K562 (cell line): ENCODE measurements around the gene IMPG2. TPM values are rescaled to one million over a fixed set of nuclear protein-coding genes. Genes with fewer than 3 reads are reported as not detected.
A peak's percentile ranks its signal among the peaks of the same experiment; 100 is the strongest.

Experiments used
- ATAC-seq: fragments of 200-7000 bp; cut with Tn5 transposase; 3 replicates; pipeline ENCODE4 v1.9.1; 2020; ENCODE audit warnings: moderate library complexity
- BruUV-seq: library from RNA; stranded (reverse); fragments of 400-500 nt; replicated peaks from 2 replicates; lab custom pipeline; 2021; lab: Mats Ljungman, UMichigan
- CTCF ChIA-PET: fragments of 300-600 bp; formaldehyde crosslinking; extraction: SDS; loops from one replicate; lab custom pipeline; 2021; ENCODE audit warnings: low intra/inter-chr PET ratio; lab: Yijun Ruan, JAX
- POLR2A ChIA-PET: fragments of 300-600, 350-650 bp; sonication (Branson Sonifier 250); formaldehyde crosslinking; extraction: SDS; loops from one replicate; lab custom pipeline; 2021; ENCODE audit warnings: antibody characterized with exemption, inconsistent platforms; lab: Yijun Ruan, JAX
- DNase-seq, 4 experiments: peaks; one replicate each; pipeline versions ENCODE4 v3.0.0 to v3.0.0-alpha.2; 2011 to 2018; ENCODE audit warnings: low spot score in 3 of 4, mixed read lengths in 3 of 4; ENCODE audit errors: extremely low read depth in 1 of 4
- FAIRE-seq: peaks from 2 replicates; lab custom pipeline; 2011; peaks lifted over from hg19 to GRCh38; lab: Jason Lieb, UNC
- H2AFZ ChIP-seq: 2 replicates; pipeline ENCODE4 v1.6.0; 2011; ENCODE audit warnings: low read depth, low read length, control low read depth, inconsistent platforms
- H3K27ac ChIP-seq: fragments of 200-600 bp; 3 replicates; pipeline ENCODE4 v1.8.0; 2011; ENCODE audit warnings: low read depth, mild to moderate bottlenecking, control low read depth, inconsistent platforms, low read length, moderate library complexity, mixed read lengths; ENCODE audit errors: extremely low read depth
- H3K27me3 ChIP-seq, 2 experiments: fragments of 300-600 bp in 1 of 2; 2 replicates in 1 of 2; 3 replicates in 1 of 2; pipeline versions ENCODE4 v1.6.0 to v1.8.0; 2011; ENCODE audit warnings: inconsistent platforms in 2 of 2, low read length in 2 of 2, mild to moderate bottlenecking in 1 of 2, mixed read lengths in 1 of 2, moderate library complexity in 1 of 2; ENCODE audit not compliant: control insufficient read depth in 2 of 2, insufficient read depth in 2 of 2
- H3K36me3 ChIP-seq: fragments of 300-600 bp; 3 replicates; pipeline ENCODE4 v1.8.0; 2011; ENCODE audit warnings: mild to moderate bottlenecking, low read length, inconsistent platforms; ENCODE audit not compliant: control insufficient read depth, insufficient read depth
- H3K4me1 ChIP-seq, 2 experiments: fragments of 200-600 bp in 1 of 2; replicated peaks in 1 of 2; 2 replicates in 1 of 2; 3 replicates in 1 of 2; pipeline versions ENCODE4 v1.5.1 to v1.8.0; 2011; ENCODE audit warnings: inconsistent platforms in 2 of 2, low read length in 2 of 2, mild to moderate bottlenecking in 1 of 2, mixed read lengths in 1 of 2, moderate library complexity in 1 of 2; ENCODE audit not compliant: control insufficient read depth in 2 of 2, insufficient read depth in 2 of 2
- H3K4me2 ChIP-seq: 2 replicates; pipeline ENCODE4 v1.6.1; 2011; ENCODE audit warnings: low read length, control low read depth, inconsistent platforms, mixed read lengths; ENCODE audit not compliant: insufficient read depth
- H3K4me3 ChIP-seq: fragments of 200-600 bp; sonication (generic), shearing (Covaris generic); 2 replicates; pipeline ENCODE4 v1.5.1; 2016; ENCODE audit warnings: control low read depth, inconsistent platforms
- H3K79me2 ChIP-seq: fragments of 200-600 bp; 3 replicates; pipeline ENCODE4 v1.8.0; 2011; ENCODE audit warnings: low read length, inconsistent platforms; ENCODE audit not compliant: control insufficient read depth, insufficient read depth
- H3K9ac ChIP-seq, 2 experiments: 2 replicates each; pipeline versions ENCODE4 v1.6.0 to v1.6.1; 2011; ENCODE audit warnings: low read depth in 2 of 2, low read length in 2 of 2, control low read depth in 1 of 2, inconsistent platforms in 1 of 2, mild to moderate bottlenecking in 1 of 2, mixed read lengths in 1 of 2; ENCODE audit not compliant: insufficient read depth in 1 of 2
- H3K9me1 ChIP-seq: one replicate; pipeline ENCODE4 v1.6.0; 2011; ENCODE audit warnings: inconsistent platforms, mild to moderate bottlenecking, low read length, moderate library complexity; ENCODE audit not compliant: control insufficient read depth, insufficient read depth
- H3K9me3 ChIP-seq: replicated peaks from 2 replicates; pipeline ENCODE4 v1.5.1; 2011; ENCODE audit warnings: low read depth, low read length, inconsistent platforms; ENCODE audit not compliant: control insufficient read depth, insufficient read depth
- H4K20me1 ChIP-seq: replicated peaks from 2 replicates; pipeline ENCODE4 v1.6.1; 2011; ENCODE audit warnings: low read length, inconsistent platforms, mixed read lengths; ENCODE audit not compliant: control insufficient read depth, insufficient read depth
- ARID2 ChIP-seq: fragments of 450-650 bp; IDR thresholded peaks from 2 replicates; pipeline ENCODE4 v1.6.1; 2017; ENCODE audit warnings: antibody characterized with exemption, mild to moderate bottlenecking
- CAMTA2 ChIP-seq: fragments of 250-450 bp; sonication (Bioruptor Pico); conservative IDR thresholded peaks from 2 replicates; pipeline ENCODE4 v1.5.1; 2022
- CBFA2T3 ChIP-seq: fragments of 450-650 bp; IDR thresholded peaks from 2 replicates; pipeline ENCODE4 v1.6.1; 2017
- GABPA ChIP-seq: fragments of 200-800 bp; sonication (Bioruptor generic); conservative IDR thresholded peaks from 2 replicates; pipeline ENCODE4 v1.6.1; 2016; ENCODE audit warnings: low read depth, missing genetic modification characterization, missing compliant biosample characterization
- NFE2 ChIP-seq: IDR thresholded peaks from 2 replicates; pipeline ENCODE4 v1.6.1; 2014; ENCODE audit warnings: antibody characterized with exemption, low read depth
- WGBS: fragments of 100-300 bp; shearing (Covaris generic); methylation state at CpG from one replicate; pipeline ENCODE4 v1.1.6; 2016; ENCODE audit warnings: low coverage, mixed read lengths; ENCODE audit not compliant: insufficient coverage; ENCODE audit errors: missing lambda C conversion rate; 5-methylcytosine and 5-hydroxymethylcytosine counted together
- in situ Hi-C: fragments of 300-500 bp; cut with MboI; formaldehyde crosslinking; loops from 4 replicates; pipeline ENCODE4 v1.15.0; 2018; ENCODE audit warnings: inconsistent platforms, mixed read lengths
- intact Hi-C: fragments of 100-400 bp; cut with micrococcal nuclease; formaldehyde crosslinking; loops from 2 replicates; pipeline ENCODE4 v1.14.2; 2022
- polyA plus RNA-seq, 8 experiments: library from polyadenylated mRNA; depleted of rRNA in 4 of 8; stranded (reverse) in 5 of 8; unstranded in 3 of 8; fragments of >200 nt; fragmentation: Nextera tagmentation in 2 of 8; fragmentation: Illumina TruSeq in 1 of 8; extraction: Ambion mirVana in 2 of 8; extraction: Trizol in 1 of 8; gene quantifications; 2 replicates each; pipeline versions ENCODE4 v1.2.1 to v1.2.3, GENCODE V29; 2011 to 2014; ENCODE audit warnings: inconsistent platforms in 1 of 8, missing spikeins in 1 of 8
- total RNA-seq, 7 experiments: library from RNA; depleted of rRNA in 6 of 7; stranded (reverse); fragments of >200 nt in 6 of 7; fragmentation: Illumina TruSeq in 2 of 7; extraction: Trizol in 2 of 7; gene quantifications; 2 replicates each; pipeline versions ENCODE4 v1.2.1 to v1.2.3, GENCODE V29; 2011 to 2021; ENCODE audit warnings: low replicate concordance in 1 of 7
- TF ChIP-seq, protein P1 (sequence below): sonication (generic); IDR thresholded peaks from 2 replicates; pipeline ENCODE4 v1.6.1; 2016

Gene IMPG2
- total and polyA plus RNA-seq, 9 of the 15 experiments (the other 6 are each of a cell fraction or from before 2014, with no cell fraction given), result 0.04 to 0.36 (median 0.09) TPM

DNA sequence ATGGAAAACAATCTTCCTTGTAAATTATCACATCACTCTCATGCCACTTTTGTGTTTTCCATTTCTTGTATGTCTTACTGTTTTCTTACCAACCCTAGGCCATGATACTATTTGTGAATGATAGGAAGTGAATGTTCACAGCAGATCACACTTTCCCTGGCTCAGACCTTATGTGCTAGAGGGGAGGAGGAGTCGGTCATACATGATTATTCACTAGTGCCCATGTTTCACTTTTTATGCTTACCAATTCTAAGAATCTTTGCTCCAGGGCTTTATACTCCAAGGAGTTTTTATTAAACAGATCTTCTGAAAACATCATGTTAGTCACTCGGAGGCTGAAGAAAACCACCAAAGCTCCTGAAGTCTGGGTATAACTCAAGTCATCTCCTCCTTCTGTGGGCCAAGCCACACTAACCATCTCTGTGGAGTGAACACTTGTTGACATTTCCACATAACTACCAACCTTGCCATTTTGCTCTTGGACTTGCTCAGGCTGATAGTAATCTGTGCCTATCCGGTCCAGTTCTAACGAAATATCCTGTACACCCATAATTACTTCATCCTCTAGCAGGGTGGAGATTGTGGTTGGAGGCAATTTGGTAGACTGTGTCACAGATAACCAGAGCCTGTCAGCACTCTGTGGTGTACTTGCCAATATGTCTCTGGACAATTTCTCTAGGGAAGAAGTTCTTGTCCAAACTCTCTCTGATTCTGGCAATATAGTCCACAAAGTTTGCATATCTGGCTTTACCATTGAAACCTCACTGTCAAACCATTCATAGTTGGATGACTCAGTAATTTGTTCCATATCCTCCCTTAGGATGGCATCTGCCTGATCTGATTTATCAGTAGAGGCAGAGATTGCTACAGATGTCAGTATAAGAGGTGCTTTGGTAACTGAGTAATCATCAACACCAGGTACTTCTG, 76.8 kb downstream of the IMPG2 start:
- Histone ChIP-seq H3K9me3 (no peaks in the 10 kb centered on the region), H3K36me3 (no peaks in the 10 kb centered on the region), H3K4me2 (no peak overlapping the region), H3K27me3 (no peaks in the 10 kb centered on the region), H3K4me1 (0 out of 5 replicates have a peak, but pooled peaks cover 0 to 7% of the 10 kb centered on the region in 2 experiments), H3K9me1 (no peaks in the 10 kb centered on the region), H3K27ac (no peak overlapping the region), H3K9ac (no peak overlapping the region), H4K20me1 (no peaks in the 10 kb centered on the region), H3K4me3 (no peak overlapping the region), H3K79me2 (no peaks in the 10 kb centered on the region), H2AFZ (no peak overlapping the region)
- CTCF ChIA-PET, result no interaction called here
- no peak for FAIRE-seq
- in situ Hi-C loops (no loop called here), intact Hi-C loops (no loop called here)
- POLR2A ChIA-PET, result no interaction called here
- DNase-seq, result no peak
- no peak for ATAC-seq
- 12% methylated on average over 4 of the region's 4 CpGs for WGBS
- no TSS peak for BruUV-seq
- TF ChIP-seq NFE2 (0 out of 2 replicates have a peak, but pooled peaks have one; percentile 1), CAMTA2 (CRISPR knock-in tag) (no peak), CBFA2T3 (peak; percentile 22; the same call in 1 of the 2 replicates), GABPA (tag) (peak; percentile 57), ARID2 (no peak)
- TF ChIP-seq, protein P1, sequence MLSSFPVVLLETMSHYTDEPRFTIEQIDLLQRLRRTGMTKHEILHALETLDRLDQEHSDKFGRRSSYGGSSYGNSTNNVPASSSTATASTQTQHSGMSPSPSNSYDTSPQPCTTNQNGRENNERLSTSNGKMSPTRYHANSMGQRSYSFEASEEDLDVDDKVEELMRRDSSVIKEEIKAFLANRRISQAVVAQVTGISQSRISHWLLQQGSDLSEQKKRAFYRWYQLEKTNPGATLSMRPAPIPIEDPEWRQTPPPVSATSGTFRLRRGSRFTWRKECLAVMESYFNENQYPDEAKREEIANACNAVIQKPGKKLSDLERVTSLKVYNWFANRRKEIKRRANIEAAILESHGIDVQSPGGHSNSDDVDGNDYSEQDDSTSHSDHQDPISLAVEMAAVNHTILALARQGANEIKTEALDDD, result peak; percentile 72
